Esophagus muscularis mucosa (tissue), 3 donors: ENCODE data around the gene VPS13D.

Experiments used
- CTCF ChIP-seq, 3 experiments: fragments of 200-600 bp in 2 of 3; fragments of 450-650 bp in 1 of 3; sonication (generic) in 2 of 3; IDR thresholded peaks; one replicate each; pipeline ENCODE4 v1.5.1; 2017 to 2019; ENCODE audit warnings: antibody characterized with exemption in 3 of 3, mild to moderate bottlenecking in 2 of 3, moderate library complexity in 1 of 3
- POLR2A ChIP-seq: fragments of 450-650 bp; IDR thresholded peaks from one replicate; pipeline ENCODE4 v1.6.1; 2017; ENCODE audit warnings: antibody characterized with exemption, moderate library complexity, mild to moderate bottlenecking, low read depth
- POLR2AphosphoS5 ChIP-seq, 2 donors: sonication (generic); formaldehyde crosslinking; IDR thresholded peaks; one replicate each; pipeline ENCODE4 v1.6.1; 2017; ENCODE audit warnings: antibody characterized with exemption in 2 of 2

- TF ChIP-seq POLR2AphosphoS5 (IDR thresholded peaks at IDR 0.05) (no peak), CTCF (IDR thresholded peaks at IDR 0.05) (no peak), POLR2A (no peak)
Observed at GRCh38 chr1:12411747-12412146, 181.9 kb downstream of the VPS13D start.
